ENCODE measurements around the gene TIMM13. TPM values are rescaled to one million over a fixed set of nuclear protein-coding genes. Genes with fewer than 3 reads are reported as not detected.

The TIMM13 gene
- total and polyA plus RNA-seq, 9 of the 15 experiments (the other 6 are each of a cell fraction or from before 2014, with no cell fraction given): 17.6 to 215 (median 71.8) TPM

GRCh38 chr19:2455851-2456570, 28.6 kb upstream of the TIMM13 start (continued):
- TF ChIP-seq SMARCE1 (IDR thresholded peaks at IDR 0.05): no peak
- TF ChIP-seq GTF2F1 (IDR thresholded peaks at IDR 0.05; ENCODE audit: low read depth, low read length): no peak
- TF ChIP-seq MTA2 (IDR thresholded peaks at IDR 0.05; ENCODE audit: low read depth): no peak
- TF ChIP-seq KDM5B (IDR thresholded peaks at IDR 0.05; ENCODE audit: insufficient replicate concordance, low read depth, low read length): no peak
- TF ChIP-seq MTA1 (IDR thresholded peaks at IDR 0.05; ENCODE audit: borderline replicate concordance): no peak
- no peak for TF ChIP-seq ZNF3 (CRISPR knock-in tag; IDR thresholded peaks at IDR 0.05)
- 0 out of 2 replicates have a peak, but pooled peaks have one; percentile 21 for TF ChIP-seq ZFX (CRISPR knock-in tag; IDR thresholded peaks at IDR 0.05)
- no peak for TF ChIP-seq HDAC2 (IDR thresholded peaks at IDR 0.05)
- TF ChIP-seq ZNF79 (CRISPR knock-in tag; IDR thresholded peaks at IDR 0.05; ENCODE audit: low read depth): no peak
- TF ChIP-seq CHAMP1 (IDR thresholded peaks at IDR 0.05): no peak
- no peak for TF ChIP-seq BMI1 (IDR thresholded peaks at IDR 0.05; ENCODE audit: low read length)
- no peak for TF ChIP-seq MEF2D (tag; conservative IDR thresholded peaks at IDR 0.05; ENCODE audit: low read depth)
- TF ChIP-seq ZNF780A (CRISPR knock-in tag; IDR thresholded peaks at IDR 0.05): no peak

All from K562 (cell line).